ENCODE data around the gene PLXNA2.

- TF ChIP-seq POLR2AphosphoS5 (IDR thresholded peaks at IDR 0.05; ENCODE audit: insufficient read depth in 1 of 2, low read depth in 1 of 2) (no peak), CTCF (IDR thresholded peaks at IDR 0.05) (no peak)
Observed at GRCh38 chr1:208184966-208185654, 59.1 kb downstream of the PLXNA2 start.

Measured in vagina (tissue), 2 donors.